Kidney (tissue), 14 donors: ENCODE measurements around the gene SNCAIP. TPM values are rescaled to one million over a fixed set of nuclear protein-coding genes. Genes with fewer than 3 reads are reported as not detected.

ENCODE experiments used
- DNase-seq, 5 donors: peaks; one replicate each; pipeline ENCODE4 v3.0.0-alpha.2; 2013 to 2020
- FAIRE-seq: peaks from 2 replicates; lab custom pipeline; 2012; peaks lifted over from hg19 to GRCh38; lab: Jason Lieb, UNC
- H3K27ac ChIP-seq, 2 donors: one replicate each; pipeline ENCODE4 v1.7.0; 2013; ENCODE audit warnings: low read depth in 2 of 2, low read length in 2 of 2, inconsistent platforms in 1 of 2
- H3K27me3 ChIP-seq: one replicate; pipeline ENCODE4 v1.7.1; 2013; ENCODE audit warnings: low read length, inconsistent platforms; ENCODE audit not compliant: control insufficient read depth, insufficient read depth
- H3K36me3 ChIP-seq, 3 donors: one replicate each; pipeline versions ENCODE4 v1.7.0 to v1.7.1; 2013; ENCODE audit warnings: low read length in 3 of 3, control low read depth in 1 of 3, inconsistent platforms in 1 of 3; ENCODE audit not compliant: insufficient read depth in 3 of 3, control insufficient read depth in 2 of 3
- H3K4me1 ChIP-seq, 3 donors: one replicate each; pipeline versions ENCODE4 v1.7.0 to v1.7.1; 2013; ENCODE audit warnings: low read length in 3 of 3, inconsistent platforms in 1 of 3, low read depth in 1 of 3; ENCODE audit not compliant: control insufficient read depth in 2 of 3, insufficient read depth in 2 of 3
- H3K4me3 ChIP-seq, 3 donors: one replicate each; pipeline versions ENCODE4 v1.7.0 to v1.8.1; 2013; ENCODE audit warnings: low read length in 3 of 3, control low read depth in 1 of 3, inconsistent platforms in 1 of 3
- H3K9ac ChIP-seq, 3 donors: one replicate each; pipeline versions ENCODE4 v1.7.0 to v1.7.1; 2013; ENCODE audit warnings: low read length in 3 of 3, control low read depth in 1 of 3, inconsistent platforms in 1 of 3
- H3K9me3 ChIP-seq, 3 donors: one replicate each; pipeline versions ENCODE4 v1.7.0 to v1.7.1; 2013; ENCODE audit warnings: low read length in 3 of 3, control low read depth in 1 of 3, inconsistent platforms in 1 of 3; ENCODE audit not compliant: control insufficient read depth in 2 of 3, insufficient read depth in 1 of 3
- CTCF ChIP-seq: IDR thresholded peaks from 3 replicates; pipeline ENCODE4 v1.5.1; 2012; ENCODE audit warnings: mild to moderate bottlenecking, moderate library complexity, borderline replicate concordance; ENCODE audit not compliant: insufficient read depth; ENCODE audit errors: extremely low read depth
- intact Hi-C: fragments of 100-400 bp; cut with DNase I; formaldehyde crosslinking; loops from one replicate; pipeline ENCODE4 v1.11.1; 2022
- polyA plus RNA-seq: library from polyadenylated mRNA; stranded (reverse); fragments of 350-450 nt; fragmentation: Illumina TruSeq; extraction: RNeasy Lipid Tissue Mini Kit (QIAGEN cat#74804); gene quantifications from one replicate; pipeline ENCODE4 v1.2.3, GENCODE V29; 2014; ENCODE audit warnings: low read depth, low replicate concordance; ENCODE audit not compliant: insufficient read depth
- total RNA-seq: library from RNA; stranded (reverse); fragmentation: NEBNext Ultra II Directional; extraction: Animal tissue kit (Norgen Biotek cat#: 25700); gene quantifications from one replicate; pipeline ENCODE4 v1.2.1, GENCODE V29; 2021
- donor health status: control.
- donor health status: control.
- donor health status: control.
- donor health status: control.
- donor health status: control.
- donor health status: DM: yes; HTN: yes; CAD: no.
- donor health status: Normal renal cell carcinoma (clear cell type).

Gene SNCAIP
- total and polyA plus RNA-seq, 2 donors from 2014 or later = 0.82 to 7.8 TPM

GRCh38 chr5:122455939-122456338 lies 143.9 kb downstream of the SNCAIP start:
- DNase-seq = no peak
- Histone ChIP-seq H3K9ac (no peak overlapping the region), H3K27me3 (no peaks in the 10 kb centered on the region), H3K27ac (no peak overlapping the region), H3K36me3 (no peaks in the 10 kb centered on the region), H3K4me3 (no peak overlapping the region), H3K4me1 (no peaks in the 10 kb centered on the region), H3K9me3 (no peaks in the 10 kb centered on the region)
- no peak for TF ChIP-seq CTCF
- intact Hi-C loops = no loop called here
- no peak for FAIRE-seq

DNA sequence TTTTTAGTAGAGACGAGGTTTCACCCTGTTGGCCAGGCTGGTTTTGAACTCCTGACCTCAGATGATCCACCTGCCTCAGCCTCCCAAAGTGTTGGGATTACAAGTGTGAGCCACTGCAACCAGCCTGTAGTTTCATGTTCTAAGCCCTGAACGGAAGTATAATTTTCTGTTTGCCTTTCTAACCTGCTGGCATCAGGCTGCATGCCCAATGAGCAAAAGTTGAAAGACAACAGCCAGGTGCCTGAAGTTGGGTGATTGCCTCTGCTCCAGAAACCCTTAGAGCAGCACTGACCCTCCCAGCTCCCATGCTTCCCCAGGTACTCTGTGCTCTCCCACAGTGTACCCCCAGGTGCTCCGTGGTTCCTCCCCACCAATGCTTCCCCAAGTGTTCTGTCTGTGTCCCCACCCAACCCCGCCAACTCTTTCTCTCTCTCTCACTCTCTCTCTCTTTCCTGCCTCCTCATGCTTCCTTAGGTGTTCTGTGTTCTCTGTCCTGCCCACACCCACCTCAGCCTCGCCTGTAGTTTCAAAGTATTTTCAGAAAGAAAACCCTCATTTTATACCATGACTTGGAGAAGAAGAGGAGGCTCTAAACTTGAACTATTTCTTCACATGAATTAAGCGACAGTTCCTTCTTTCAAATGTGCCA lies 145.3 kb downstream of the SNCAIP start:
- Histone ChIP-seq H3K27ac (no peak overlapping the region), H3K9me3 (no peaks in the 10 kb centered on the region), H3K4me3 (no peak overlapping the region), H3K9ac (no peak overlapping the region), H3K27me3 (no peaks in the 10 kb centered on the region), H3K36me3 (no peaks in the 10 kb centered on the region), H3K4me1 (no peaks in the 10 kb centered on the region)
- no peak for TF ChIP-seq CTCF
- DNase-seq (no peak), FAIRE-seq (no peak)
- intact Hi-C loops = no loop called here

DNA sequence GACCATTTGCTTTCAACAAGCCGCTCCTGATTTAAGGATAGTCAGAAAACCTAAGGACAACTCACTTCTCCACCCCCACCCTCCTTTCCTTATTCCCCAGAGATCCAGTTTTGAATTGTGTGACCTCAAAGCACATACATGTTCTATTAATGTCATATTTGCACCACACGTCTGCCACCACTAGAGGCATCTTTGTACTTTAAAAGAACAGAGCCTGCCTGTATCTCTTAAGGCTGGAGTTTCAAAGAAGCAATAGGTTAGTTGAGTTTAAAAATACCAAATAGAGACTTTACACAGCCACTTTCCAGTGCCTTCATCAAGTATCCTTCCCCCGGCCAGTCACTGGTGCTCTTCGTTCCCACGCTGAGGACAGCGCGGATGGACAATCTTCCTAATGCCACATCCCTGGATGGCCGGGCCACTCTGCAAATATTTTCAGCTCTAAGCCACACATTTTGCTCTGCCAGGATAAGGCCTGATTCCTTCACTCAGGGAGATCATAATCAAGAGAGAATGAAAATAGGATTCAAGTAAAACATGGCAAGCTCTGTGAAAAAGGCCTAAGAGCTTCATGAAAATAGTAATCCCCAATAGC lies 146.3 kb downstream of the SNCAIP start:
- no peaks in the 10 kb centered on the region for H3K9me3 ChIP-seq
- no peaks in the 10 kb centered on the region for H3K36me3 ChIP-seq
- FAIRE-seq = no peak
- no peak overlapping the region for H3K9ac ChIP-seq
- H3K27me3 ChIP-seq = no peaks in the 10 kb centered on the region
- intact Hi-C loops = no loop called here
- H3K4me3 ChIP-seq = no peak overlapping the region
- no peak overlapping the region for H3K27ac ChIP-seq
- peak in 1 of 5 donors; percentile 31 for DNase-seq
- H3K4me1 ChIP-seq = no peaks in the 10 kb centered on the region
- TF ChIP-seq CTCF = peak; percentile 28
